H1 (cell line): ENCODE measurements around the gene FAM204A. TPM values are rescaled to one million over a fixed set of nuclear protein-coding genes. Genes with fewer than 3 reads are reported as not detected.

ENCODE experiments used
- EGR1 ChIP-seq: IDR thresholded peaks from 2 replicates; pipeline ENCODE4 v1.6.1; 2011; ENCODE audit warnings: low read depth, low read length, borderline replicate concordance
- GABPA ChIP-seq: IDR thresholded peaks from 2 replicates; pipeline ENCODE4 v1.6.1; 2011; ENCODE audit warnings: mild to moderate bottlenecking, low read length, moderate library complexity, borderline replicate concordance; ENCODE audit not compliant: insufficient read depth
- HDAC2 ChIP-seq, 2 experiments: fragments of 300-600 bp in 1 of 2; sonication (generic) in 1 of 2; IDR thresholded peaks; 2 replicates each; pipeline ENCODE4 v1.6.1; 2011 to 2012; ENCODE audit warnings: low read depth in 2 of 2, low read length in 2 of 2, mild to moderate bottlenecking in 2 of 2, moderate library complexity in 2 of 2, borderline replicate concordance in 1 of 2, inconsistent platforms in 1 of 2
- KDM1A ChIP-seq: fragments of 200-600, 300-600 bp; sonication (generic); IDR thresholded peaks from 2 replicates; pipeline ENCODE4 v1.7.1; 2016; ENCODE audit warnings: mild to moderate bottlenecking, low read length, borderline replicate concordance
- NANOG ChIP-seq: IDR thresholded peaks from 2 replicates; pipeline ENCODE4 v1.6.1; 2011; ENCODE audit warnings: low read length, low read depth, mild to moderate bottlenecking, inconsistent platforms; ENCODE audit not compliant: insufficient read depth, poor library complexity, severe bottlenecking
- polyA plus RNA-seq, 7 experiments: library from polyadenylated mRNA; depleted of rRNA in 3 of 7; stranded (reverse) in 5 of 7; unstranded in 2 of 7; fragments of >200 nt in 5 of 7; fragments of 200-250 nt in 2 of 7; gene quantifications; 1 replicate in 5 of 7; 2 replicates in 1 of 7; 4 replicates in 1 of 7; pipeline versions ENCODE4 v1.2.1 to v1.2.3, GENCODE V29; 2011 to 2013; ENCODE audit warnings: missing spikeins in 2 of 7, mixed read lengths in 2 of 7
- total RNA-seq: library from RNA; stranded (reverse); fragmentation: NEBNext Ultra II Directional; extraction: Animal tissue kit (Norgen Biotek cat#: 25700); gene quantifications from 2 replicates; pipeline ENCODE4 v1.2.1, GENCODE V29; 2021
- TF ChIP-seq, protein P1 (sequence below): IDR thresholded peaks from 2 replicates; pipeline ENCODE4 v1.6.1; 2012; ENCODE audit warnings: inconsistent platforms

The FAM204A gene
- total and polyA plus RNA-seq, 2 of the 8 experiments (the other 6 are each of a cell fraction or from before 2014, with no cell fraction given): 4.9 to 37.4 TPM

DNA sequence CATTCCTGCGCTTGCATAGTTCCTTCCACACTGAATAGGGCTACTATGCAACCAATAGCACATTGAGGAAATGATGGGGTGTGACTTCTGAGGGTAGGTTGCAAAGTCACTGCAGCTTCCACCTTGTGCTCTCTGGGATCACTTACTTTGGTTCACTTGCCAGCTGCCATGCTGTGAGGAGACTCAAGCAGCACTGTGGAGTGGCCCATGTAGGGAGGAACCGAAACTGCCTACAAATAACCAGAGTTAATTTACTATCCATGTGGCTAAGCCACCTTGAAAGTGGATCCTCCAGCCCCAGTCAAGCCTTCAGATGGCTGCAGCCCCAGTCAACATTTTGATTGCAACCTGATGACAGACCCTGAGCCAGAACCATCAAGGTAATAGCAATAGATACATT, 64.3 kb downstream of the FAM204A start (continued):
- no peak for TF ChIP-seq KDM1A
- TF ChIP-seq, protein P1, sequence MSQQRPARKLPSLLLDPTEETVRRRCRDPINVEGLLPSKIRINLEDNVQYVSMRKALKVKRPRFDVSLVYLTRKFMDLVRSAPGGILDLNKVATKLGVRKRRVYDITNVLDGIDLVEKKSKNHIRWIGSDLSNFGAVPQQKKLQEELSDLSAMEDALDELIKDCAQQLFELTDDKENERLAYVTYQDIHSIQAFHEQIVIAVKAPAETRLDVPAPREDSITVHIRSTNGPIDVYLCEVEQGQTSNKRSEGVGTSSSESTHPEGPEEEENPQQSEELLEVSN: no peak
- TF ChIP-seq GABPA: no peak
- TF ChIP-seq HDAC2 (IDR thresholded peaks at IDR 0.05; ENCODE audit: borderline replicate concordance in 1 of 2, low read depth in 2 of 2, low read length in 2 of 2): no peak
- TF ChIP-seq NANOG: no peak
- no peak for TF ChIP-seq EGR1
